ENCODE data around the gene GMCL1.

The GMCL1 gene

DNA sequence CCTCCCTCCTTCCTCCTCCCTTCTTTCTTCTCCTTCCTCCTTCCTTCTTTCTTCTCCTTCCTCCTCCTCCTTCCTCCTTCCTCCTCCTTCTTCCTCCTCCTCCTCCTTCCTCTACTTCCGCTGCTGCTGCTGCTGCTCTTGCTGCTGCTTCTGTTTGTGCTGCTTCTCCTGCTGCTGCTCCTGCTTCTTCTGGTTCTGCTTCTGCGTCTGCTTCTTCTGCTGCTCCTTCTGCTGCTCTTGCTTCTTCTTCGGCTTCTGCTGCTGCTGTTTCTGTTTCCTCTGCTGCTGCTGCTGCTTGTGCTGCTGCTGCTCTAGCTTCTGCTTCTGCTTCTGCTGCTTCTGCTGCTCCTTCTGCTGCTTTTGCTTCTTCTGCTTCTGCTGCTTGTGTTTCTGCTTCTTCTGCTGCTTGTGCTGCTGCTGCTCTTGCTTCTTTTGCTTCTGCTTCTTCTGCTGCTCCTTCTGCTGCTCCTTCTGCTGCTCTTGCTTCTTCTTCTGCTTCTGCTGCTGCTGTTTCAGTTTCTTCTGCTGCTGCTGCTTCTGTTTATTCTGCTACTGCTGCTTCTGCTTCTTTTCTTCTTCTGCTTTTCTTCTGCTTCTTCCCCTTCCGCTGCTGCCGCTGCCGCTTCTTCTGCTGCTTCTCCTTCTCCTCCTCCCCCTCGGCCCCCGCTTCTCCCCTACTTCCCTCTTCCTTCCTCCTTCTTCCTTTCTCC lies 72.9 kb downstream of the GMCL1 start:
- peaks cover 89% of the 10 kb centered on the region for H3K36me3 ChIP-seq (ENCODE audit: insufficient read depth, low read length)

GRCh38 chr2:69907216-69907615 lies 77.8 kb downstream of the GMCL1 start:
- H3K36me3 ChIP-seq (ENCODE audit: insufficient read depth, low read length): peaks cover 67% of the 10 kb centered on the region
- no peak overlapping the region for H3K9ac ChIP-seq (ENCODE audit: low read depth, low read length)
- ATAC-seq (ENCODE audit: insufficient read depth, low read depth) (no peak), DNase-seq (no peak)
- H3K4me1 ChIP-seq (ENCODE audit: insufficient read depth, low read length): no peaks in the 10 kb centered on the region; the same call in 1 of the 2 replicates
- no peak overlapping the region for H3K4me3 ChIP-seq (ENCODE audit: low read depth in 1 of 2, low read length in 2 of 2)
- no peak for TF ChIP-seq EZH2 (IDR thresholded peaks at IDR 0.05; ENCODE audit: borderline replicate concordance, low read depth, low read length, severe bottlenecking)
- TF ChIP-seq, protein P1, sequence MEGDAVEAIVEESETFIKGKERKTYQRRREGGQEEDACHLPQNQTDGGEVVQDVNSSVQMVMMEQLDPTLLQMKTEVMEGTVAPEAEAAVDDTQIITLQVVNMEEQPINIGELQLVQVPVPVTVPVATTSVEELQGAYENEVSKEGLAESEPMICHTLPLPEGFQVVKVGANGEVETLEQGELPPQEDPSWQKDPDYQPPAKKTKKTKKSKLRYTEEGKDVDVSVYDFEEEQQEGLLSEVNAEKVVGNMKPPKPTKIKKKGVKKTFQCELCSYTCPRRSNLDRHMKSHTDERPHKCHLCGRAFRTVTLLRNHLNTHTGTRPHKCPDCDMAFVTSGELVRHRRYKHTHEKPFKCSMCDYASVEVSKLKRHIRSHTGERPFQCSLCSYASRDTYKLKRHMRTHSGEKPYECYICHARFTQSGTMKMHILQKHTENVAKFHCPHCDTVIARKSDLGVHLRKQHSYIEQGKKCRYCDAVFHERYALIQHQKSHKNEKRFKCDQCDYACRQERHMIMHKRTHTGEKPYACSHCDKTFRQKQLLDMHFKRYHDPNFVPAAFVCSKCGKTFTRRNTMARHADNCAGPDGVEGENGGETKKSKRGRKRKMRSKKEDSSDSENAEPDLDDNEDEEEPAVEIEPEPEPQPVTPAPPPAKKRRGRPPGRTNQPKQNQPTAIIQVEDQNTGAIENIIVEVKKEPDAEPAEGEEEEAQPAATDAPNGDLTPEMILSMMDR (IDR thresholded peaks at IDR 0.05; ENCODE audit: borderline replicate concordance, extremely low read depth, low read length, poor library complexity, severe bottlenecking): no peak
- no peaks in the 10 kb centered on the region for H4K20me1 ChIP-seq (ENCODE audit: insufficient read depth, low read length)
- peaks cover 5% of the 10 kb centered on the region; the same call in 1 of the 2 replicates for H3K79me2 ChIP-seq (ENCODE audit: insufficient read depth, low read length)
- H3K4me2 ChIP-seq (ENCODE audit: insufficient read depth, low read length): no peak overlapping the region
- H3K9me3 ChIP-seq (ENCODE audit: insufficient read depth, low read length, severe bottlenecking): no peaks in the 10 kb centered on the region
- no peaks in the 10 kb centered on the region for H3K27me3 ChIP-seq (ENCODE audit: insufficient read depth, low read length, poor library complexity)
- no peak overlapping the region for H2AFZ ChIP-seq (ENCODE audit: low read depth, low read length)
- no peak overlapping the region for H3K27ac ChIP-seq (ENCODE audit: low read length)

More for the DNA sequence above, 72.9 kb downstream of the GMCL1 start:
- Histone ChIP-seq H4K20me1 (ENCODE audit: insufficient read depth, low read length) (peaks cover 4% of the 10 kb centered on the region; the same call in 1 of the 2 replicates), H3K4me2 (ENCODE audit: insufficient read depth, low read length) (no peak overlapping the region), H3K9me3 (ENCODE audit: insufficient read depth, low read length, severe bottlenecking) (no peaks in the 10 kb centered on the region), H3K79me2 (ENCODE audit: insufficient read depth, low read length) (peaks cover 41% of the 10 kb centered on the region), H3K27ac (ENCODE audit: low read length) (no peak overlapping the region), H2AFZ (ENCODE audit: low read depth, low read length) (no peak overlapping the region), H3K9ac (ENCODE audit: low read depth, low read length) (no peak overlapping the region), H3K27me3 (ENCODE audit: insufficient read depth, low read length, poor library complexity) (no peaks in the 10 kb centered on the region), H3K4me1 (ENCODE audit: insufficient read depth, low read length) (peaks cover 3% of the 10 kb centered on the region; the same call in 1 of the 2 replicates), H3K4me3 (ENCODE audit: low read depth in 1 of 2, low read length in 2 of 2) (no peak overlapping the region)
- ATAC-seq (ENCODE audit: insufficient read depth, low read depth) (no peak), DNase-seq (no peak)
- TF ChIP-seq, protein P1 (IDR thresholded peaks at IDR 0.05; ENCODE audit: borderline replicate concordance, extremely low read depth, low read length, poor library complexity, severe bottlenecking): no peak
- no peak for TF ChIP-seq EZH2 (IDR thresholded peaks at IDR 0.05; ENCODE audit: borderline replicate concordance, low read depth, low read length, severe bottlenecking)

- peaks cover 29% of the 10 kb centered on the region for H3K4me1 ChIP-seq (ENCODE audit: insufficient read depth, low read length)
- H3K27ac ChIP-seq (ENCODE audit: low read length): no peak overlapping the region
- peaks cover 29% of the 10 kb centered on the region for H3K79me2 ChIP-seq (ENCODE audit: insufficient read depth, low read length)
- no peak overlapping the region for H3K9ac ChIP-seq (ENCODE audit: low read depth, low read length)
- no peaks in the 10 kb centered on the region for H3K9me3 ChIP-seq (ENCODE audit: insufficient read depth, low read length, severe bottlenecking)
- no peak overlapping the region for H2AFZ ChIP-seq (ENCODE audit: low read depth, low read length)
- H3K4me2 ChIP-seq (ENCODE audit: insufficient read depth, low read length): no peak overlapping the region
- H3K27me3 ChIP-seq (ENCODE audit: insufficient read depth, low read length, poor library complexity): no peaks in the 10 kb centered on the region
- DNase-seq: no peak
- no peak overlapping the region for H3K4me3 ChIP-seq (ENCODE audit: low read depth in 1 of 2, low read length in 2 of 2)
- H3K36me3 ChIP-seq (ENCODE audit: insufficient read depth, low read length): peaks cover 33% of the 10 kb centered on the region
- no peak for ATAC-seq (ENCODE audit: insufficient read depth, low read depth)
- H4K20me1 ChIP-seq (ENCODE audit: insufficient read depth, low read length): no peaks in the 10 kb centered on the region
- no peak for TF ChIP-seq EZH2 (IDR thresholded peaks at IDR 0.05; ENCODE audit: borderline replicate concordance, low read depth, low read length, severe bottlenecking)
- TF ChIP-seq, protein P1 (IDR thresholded peaks at IDR 0.05; ENCODE audit: borderline replicate concordance, extremely low read depth, low read length, poor library complexity, severe bottlenecking): peak; percentile 71
Observed at GRCh38 chr2:69911985-69912563, 82.6 kb downstream of the GMCL1 start.

Measured in DND-41 (cell line).